ENCODE data around the gene KLK7. TPM values are rescaled to one million over a fixed set of nuclear protein-coding genes. Genes with fewer than 3 reads are reported as not detected.

Gene KLK7
- total RNA-seq, 1 experiment from 2014 or later, result not detected

GRCh38 chr19:51016798-51017683 lies 33.3 kb upstream of the KLK7 start:
- peak overlapping the region; percentile 3 for H3K4me3 Mint-ChIP-seq (ENCODE audit: unreplicated experiment)
- DNase-seq (ENCODE audit: unreplicated experiment), result no peak
- ChIA-PET POLR2A (interaction anchor here (0.6 to 1.4 kb wide), 2 partner anchors 23 to 107 kb away, joined by 3 to 4 read pairs; no protein-coding TSS in a partner anchor), CTCF (interaction anchor here (0.6 to 2.8 kb wide), 23 partner anchors 10 to 817 kb away, joined by 3 to 13 read pairs (median 4); partner anchors contain the start of genes KLK2 and KLK8)
- BruUV-seq (replicated peaks), result no TSS peak
- TF ChIP-seq CTCF (IDR thresholded peaks at IDR 0.05; ENCODE audit: unreplicated experiment), result peak; percentile 59
- no peaks in the 10 kb centered on the region for H3K9me3 Mint-ChIP-seq (ENCODE audit: unreplicated experiment)
- H3K36me3 Mint-ChIP-seq (ENCODE audit: insufficient read depth, unreplicated experiment), result no peaks in the 10 kb centered on the region
- no peak overlapping the region for H3K27ac Mint-ChIP-seq (ENCODE audit: low read depth, unreplicated experiment)
- H3K27me3 Mint-ChIP-seq (ENCODE audit: insufficient read depth, unreplicated experiment), result peaks cover 40% of the 10 kb centered on the region
- intact Hi-C loops (cut with micrococcal nuclease), result loop anchor here (1.0 kb wide), 1 partner anchor 87 kb away; no protein-coding TSS in a partner anchor
- H3K4me1 Mint-ChIP-seq (ENCODE audit: insufficient read depth, unreplicated experiment), result peaks cover 7% of the 10 kb centered on the region

- Mint-ChIP-seq H3K27me3 (ENCODE audit: insufficient read depth, unreplicated experiment) (peaks cover 40% of the 10 kb centered on the region), H3K36me3 (ENCODE audit: insufficient read depth, unreplicated experiment) (no peaks in the 10 kb centered on the region), H3K4me3 (ENCODE audit: unreplicated experiment) (no peak overlapping the region), H3K4me1 (ENCODE audit: insufficient read depth, unreplicated experiment) (peaks cover 8% of the 10 kb centered on the region), H3K9me3 (ENCODE audit: unreplicated experiment) (no peaks in the 10 kb centered on the region), H3K27ac (ENCODE audit: low read depth, unreplicated experiment) (no peak overlapping the region)
- BruUV-seq (replicated peaks), result no TSS peak
- no peak for DNase-seq (ENCODE audit: unreplicated experiment)
- ChIA-PET CTCF (interaction anchor here (0.6 to 2.8 kb wide), 6 partner anchors 19 to 142 kb away, joined by 3 to 13 read pairs (median 6); partner anchors contain the start of genes KLK12 and KLK2), POLR2A (no interaction called here)
- intact Hi-C loops (cut with micrococcal nuclease), result loop anchor here (1.0 kb wide), 1 partner anchor 85 kb away; no protein-coding TSS in a partner anchor
- TF ChIP-seq CTCF (IDR thresholded peaks at IDR 0.05; ENCODE audit: unreplicated experiment), result no peak
These were observed 32.1 kb upstream of the KLK7 start for GRCh38 chr19:51015691-51016267.

GRCh38 chr19:51014242-51014641 lies 30.5 kb upstream of the KLK7 start:
- no peak for TF ChIP-seq CTCF (IDR thresholded peaks at IDR 0.05; ENCODE audit: unreplicated experiment)
- DNase-seq (ENCODE audit: unreplicated experiment), result no peak
- no peaks in the 10 kb centered on the region for H3K9me3 Mint-ChIP-seq (ENCODE audit: unreplicated experiment)
- no peaks in the 10 kb centered on the region for H3K36me3 Mint-ChIP-seq (ENCODE audit: insufficient read depth, unreplicated experiment)
- ChIA-PET POLR2A (no interaction called here), CTCF (no interaction called here)
- intact Hi-C loops (cut with micrococcal nuclease), result no loop called here
- H3K4me3 Mint-ChIP-seq (ENCODE audit: unreplicated experiment), result no peak overlapping the region
- H3K27ac Mint-ChIP-seq (ENCODE audit: low read depth, unreplicated experiment), result no peak overlapping the region
- H3K27me3 Mint-ChIP-seq (ENCODE audit: insufficient read depth, unreplicated experiment), result peaks cover 29% of the 10 kb centered on the region
- BruUV-seq (replicated peaks), result no TSS peak
- H3K4me1 Mint-ChIP-seq (ENCODE audit: insufficient read depth, unreplicated experiment), result peaks cover 7% of the 10 kb centered on the region

GRCh38 chr19:51012661-51013190 lies 29.0 kb upstream of the KLK7 start:
- Mint-ChIP-seq H3K36me3 (ENCODE audit: insufficient read depth, unreplicated experiment) (no peaks in the 10 kb centered on the region), H3K27ac (ENCODE audit: low read depth, unreplicated experiment) (no peak overlapping the region), H3K9me3 (ENCODE audit: unreplicated experiment) (no peaks in the 10 kb centered on the region), H3K4me3 (ENCODE audit: unreplicated experiment) (no peak overlapping the region), H3K4me1 (ENCODE audit: insufficient read depth, unreplicated experiment) (peaks cover 7% of the 10 kb centered on the region), H3K27me3 (ENCODE audit: insufficient read depth, unreplicated experiment) (peaks cover 15% of the 10 kb centered on the region)
- no peak for DNase-seq (ENCODE audit: unreplicated experiment)
- POLR2A ChIA-PET, result no interaction called here
- CTCF ChIA-PET, result interaction anchor here (1.0 kb wide), 1 partner anchor 84 kb away, joined by 3 read pairs; no protein-coding TSS in a partner anchor
- BruUV-seq (replicated peaks), result no TSS peak
- no peak for TF ChIP-seq CTCF (IDR thresholded peaks at IDR 0.05; ENCODE audit: unreplicated experiment)
- intact Hi-C loops (cut with micrococcal nuclease), result no loop called here
